Daoy (cell line): ENCODE measurements around the gene OSGEP. TPM values are rescaled to one million over a fixed set of nuclear protein-coding genes. Genes with fewer than 3 reads are reported as not detected.
"Not testable (repeated sequence)": the region's sequence is repeated elsewhere in the genome, so short reads cannot be mapped to it uniquely, and the experiment has no call there.

Experiments used
- DNase-seq: peaks from one replicate; pipeline ENCODE4 v3.0.0-alpha.2; 2015; ENCODE audit warnings: low read depth
- total RNA-seq: library from RNA; depleted of rRNA; stranded (reverse); fragments of >200 nt; shearing (Covaris generic); gene quantifications from 2 replicates; pipeline ENCODE4 v1.2.3, GENCODE V29; 2014

OSGEP gene
- total RNA-seq, 1 experiment from 2014 or later: 87.9 TPM

GRCh38 chr14:20469890-20470602 lies 15.4 kb upstream of the OSGEP start:
- peak; percentile 92 for DNase-seq

- peak; percentile 95 for DNase-seq
Observed at GRCh38 chr14:20469242-20469889, 14.8 kb upstream of the OSGEP start, which contains the start of gene PNP. TSS of gene PNP (plus strand) at chr14:20469406. CDS start at chr14:20469525, 119 bp downstream.

GRCh38 chr14:20468764-20469241 lies 14.2 kb upstream of the OSGEP start:
- DNase-seq: no peak

- peak; percentile 100 for DNase-seq
Observed at GRCh38 chr14:20461225-20462141, 6.9 kb upstream of the OSGEP start, which contains the start of gene PIP4P1. TSS of gene PIP4P1 (minus strand) at chr14:20461434. CDS start at chr14:20461325, 109 bp downstream.

- DNase-seq: no peak
Observed at GRCh38 chr14:20460458-20461224, 6.0 kb upstream of the OSGEP start.

- DNase-seq: no peak
Observed at GRCh38 chr14:20458031-20458789, 3.6 kb upstream of the OSGEP start.

- no peak for DNase-seq
Observed at GRCh38 chr14:20456971-20457370, 2.4 kb upstream of the OSGEP start.

GRCh38 chr14:20455355-20456300 lies 1.0 kb upstream of the OSGEP start:
- no peak for DNase-seq

GRCh38 chr14:20452831-20453230 lies 1.8 kb downstream of the OSGEP start:
- not testable (repeated sequence) for DNase-seq

GRCh38 chr14:20446889-20447288 lies 7.7 kb downstream of the OSGEP start:
- no peak for DNase-seq

- DNase-seq: not testable (repeated sequence)
Observed at GRCh38 chr14:20443650-20444049, 11.0 kb downstream of the OSGEP start.

- no peak for DNase-seq
Observed at GRCh38 chr14:20441461-20441860, 13.2 kb downstream of the OSGEP start.

GRCh38 chr14:20440882-20441281 lies 13.7 kb downstream of the OSGEP start:
- DNase-seq: peak; percentile 17

GRCh38 chr14:20440465-20440864 lies 14.1 kb downstream of the OSGEP start:
- DNase-seq: no peak

GRCh38 chr14:20438664-20439063 lies 15.9 kb downstream of the OSGEP start:
- DNase-seq: no peak

GRCh38 chr14:20436363-20436755 lies 18.3 kb downstream of the OSGEP start:
- peak; percentile 80 for DNase-seq

- no peak for DNase-seq
Observed at GRCh38 chr14:20435582-20436362, 18.8 kb downstream of the OSGEP start, which contains the start of gene KLHL33. TSS of gene KLHL33 (minus strand) at chr14:20436166. CDS start at chr14:20435811, 355 bp downstream.
